SH-SY5Y (cell line): Measurements from ENCODE around the gene ZNF740.

Source experiments
- GATA2 ChIP-seq: IDR thresholded peaks from 2 replicates; pipeline ENCODE4 v1.6.1; 2011; ENCODE audit warnings: mild to moderate bottlenecking, low read depth, low read length
- GATA3 ChIP-seq: IDR thresholded peaks from 2 replicates; pipeline ENCODE4 v1.6.1; 2011; ENCODE audit warnings: low read depth, mild to moderate bottlenecking, low read length, moderate library complexity

- no peak for TF ChIP-seq GATA3
- TF ChIP-seq GATA2, result no peak
These were observed 47.3 kb downstream of the ZNF740 start for GRCh38 chr12:53227836-53228235.
